GM23338 (cell line): Measurements from ENCODE around the gene SASH1. TPM values are rescaled to one million over a fixed set of nuclear protein-coding genes. Genes with fewer than 3 reads are reported as not detected.

ENCODE experiments used
- ATAC-seq: fragments of 200-7000 bp; cut with Tn5 transposase; 3 replicates; pipeline ENCODE4 v1.9.1; 2020
- DNase-seq: peaks from one replicate; pipeline ENCODE4 v3.0.0-alpha.2; 2015; ENCODE audit warnings: low spot score
- H2AFZ ChIP-seq: fragments of 200-600 bp; sonication (generic); 2 replicates; pipeline ENCODE4 v1.8.0; 2016; ENCODE audit warnings: antibody characterized with exemption, mild to moderate bottlenecking, moderate library complexity
- H3F3A ChIP-seq: fragments of 200-600 bp; sonication (generic); replicated peaks from 2 replicates; pipeline ENCODE4 v1.8.0; 2017; ENCODE audit warnings: antibody characterized with exemption, mixed run types, low read depth
- H3K27ac ChIP-seq: fragments of 200-600 bp; sonication (generic); 2 replicates; pipeline ENCODE4 v1.6.1; 2016; ENCODE audit warnings: low read depth
- H3K27me3 ChIP-seq: fragments of 200-600 bp; sonication (generic); 2 replicates; pipeline ENCODE4 v1.8.0; 2016; ENCODE audit warnings: mild to moderate bottlenecking, mixed run types, moderate library complexity; ENCODE audit not compliant: insufficient read depth
- H3K36me3 ChIP-seq: fragments of 200-600 bp; sonication (generic); 2 replicates; pipeline ENCODE4 v1.8.0; 2016; ENCODE audit warnings: mild to moderate bottlenecking; ENCODE audit not compliant: insufficient read depth
- H3K4me1 ChIP-seq: fragments of 200-600 bp; sonication (generic); 2 replicates; pipeline ENCODE4 v1.8.0; 2016; ENCODE audit warnings: mild to moderate bottlenecking, moderate library complexity; ENCODE audit not compliant: insufficient read depth
- H3K4me2 ChIP-seq: fragments of 200-600 bp; sonication (generic); 2 replicates; pipeline ENCODE4 v1.7.1; 2017; ENCODE audit warnings: mixed run types
- H3K4me3 ChIP-seq: fragments of 200-600 bp; sonication (generic); 2 replicates; pipeline ENCODE4 v1.6.1; 2016; ENCODE audit warnings: mixed run types
- H3K79me2 ChIP-seq: fragments of 200-600 bp; sonication (generic); replicated peaks from 2 replicates; pipeline ENCODE4 v1.8.0; 2017; ENCODE audit warnings: mild to moderate bottlenecking; ENCODE audit not compliant: insufficient read depth
- H3K9me2 ChIP-seq: fragments of 200-600 bp; sonication (generic); 2 replicates; pipeline ENCODE4 v1.8.0; 2017; ENCODE audit not compliant: insufficient read depth
- H4K20me1 ChIP-seq: fragments of 200-600 bp; sonication (generic); replicated peaks from 2 replicates; pipeline ENCODE4 v1.8.0; 2017; ENCODE audit warnings: mild to moderate bottlenecking; ENCODE audit not compliant: insufficient read depth
- H3K27ac Mint-ChIP-seq: 2 replicates; pipeline ENCODE4 v1.8.0; 2020; ENCODE audit warnings: inconsistent platforms, mild to moderate bottlenecking, moderate library complexity, mixed read lengths
- H3K27me3 Mint-ChIP-seq: 3 replicates; pipeline ENCODE4 v1.8.0; 2022; ENCODE audit warnings: low read depth, mild to moderate bottlenecking, moderate library complexity, mixed read lengths, inconsistent platforms; ENCODE audit not compliant: insufficient read depth, poor library complexity
- H3K36me3 Mint-ChIP-seq: 3 replicates; pipeline ENCODE4 v1.8.0; 2021; ENCODE audit warnings: low read depth, mild to moderate bottlenecking, inconsistent platforms, moderate library complexity, mixed read lengths
- H3K4me1 Mint-ChIP-seq: 3 replicates; pipeline ENCODE4 v1.8.0; 2020; ENCODE audit warnings: mild to moderate bottlenecking, inconsistent platforms, mixed read lengths
- H3K4me3 Mint-ChIP-seq: 3 replicates; pipeline ENCODE4 v1.8.0; 2021; ENCODE audit warnings: moderate library complexity, mild to moderate bottlenecking, inconsistent platforms, mixed read lengths
- H3K9me3 Mint-ChIP-seq: 3 replicates; pipeline ENCODE4 v1.8.0; 2020; ENCODE audit warnings: moderate library complexity, mild to moderate bottlenecking, inconsistent platforms, mixed read lengths
- CREB1 ChIP-seq: fragments of 250-450 bp; sonication (Bioruptor Pico); IDR thresholded peaks from 2 replicates; pipeline ENCODE4 v1.5.0; 2020; ENCODE audit warnings: low read depth, mild to moderate bottlenecking, moderate library complexity
- CTCF ChIP-seq, 2 experiments: fragments of 200-600 bp in 1 of 2; sonication (generic) in 1 of 2; conservative IDR thresholded peaks; 2 replicates each; pipeline versions ENCODE4 v1.5.1 to v1.6.1; 2016 to 2017; ENCODE audit warnings: antibody characterized with exemption in 2 of 2, low read depth in 2 of 2, mild to moderate bottlenecking in 2 of 2, moderate library complexity in 1 of 2
- ETS1 ChIP-seq: IDR thresholded peaks from 2 replicates; pipeline ENCODE4 v1.6.1; 2016; ENCODE audit warnings: antibody characterized with exemption
- EZH2 ChIP-seq: fragments of 200-600 bp; sonication (generic); IDR thresholded peaks from one replicate; pipeline ENCODE4 v1.8.0; 2017; ENCODE audit warnings: antibody characterized with exemption, mild to moderate bottlenecking, low read depth; ENCODE audit not compliant: unreplicated experiment
- EZH2phosphoT487 ChIP-seq: fragments of 200-600 bp; sonication (generic); IDR thresholded peaks from one replicate; pipeline ENCODE4 v1.8.1; 2018; ENCODE audit warnings: antibody characterized with exemption; ENCODE audit not compliant: unreplicated experiment
- NANOG ChIP-seq: IDR thresholded peaks from 2 replicates; pipeline ENCODE4 v1.6.1; 2016; ENCODE audit warnings: antibody characterized with exemption, borderline replicate concordance
- POLR2AphosphoS5 ChIP-seq: IDR thresholded peaks from 2 replicates; pipeline ENCODE4 v1.6.1; 2016; ENCODE audit warnings: antibody characterized with exemption, low read depth
- REST ChIP-seq: IDR thresholded peaks from one replicate; pipeline ENCODE4 v1.6.1; 2018; ENCODE audit warnings: antibody characterized with exemption; ENCODE audit not compliant: unreplicated experiment
- STAT1 ChIP-seq: IDR thresholded peaks from one replicate; pipeline ENCODE4 v1.6.1; 2016; ENCODE audit warnings: antibody characterized with exemption; ENCODE audit not compliant: unreplicated experiment
- ZNF114 ChIP-seq: fragments of 250-450 bp; sonication (Bioruptor Pico); IDR thresholded peaks from 2 replicates; pipeline ENCODE4 v1.5.0; 2020; ENCODE audit warnings: mild to moderate bottlenecking, moderate library complexity
- ZNF331 ChIP-seq: fragments of 250-450 bp; sonication (Bioruptor Pico); IDR thresholded peaks from 2 replicates; pipeline ENCODE4 v1.5.0; 2020; ENCODE audit warnings: low read depth, mild to moderate bottlenecking, moderate library complexity
- ZNF462 ChIP-seq: fragments of 250-450 bp; sonication (Bioruptor Pico); IDR thresholded peaks from 2 replicates; pipeline ENCODE4 v1.5.0; 2020; ENCODE audit warnings: mild to moderate bottlenecking, moderate library complexity
- polyA plus RNA-seq: library from polyadenylated mRNA; unstranded; fragments of >200 nt; fragmentation: Nextera tagmentation; extraction: Ambion mirVana; gene quantifications from 2 replicates; pipeline ENCODE4 v1.2.1, GENCODE V29; 2016
- total RNA-seq: library from RNA; depleted of rRNA; stranded (reverse); fragments of >200 nt; shearing (Covaris generic); gene quantifications from 2 replicates; pipeline ENCODE4 v1.2.3, GENCODE V29; 2014

Gene SASH1
- total and polyA plus RNA-seq, 2 experiments from 2014 or later: 8.2 to 30.2 TPM

GRCh38 chr6:148422085-148422484, 79.4 kb downstream of the SASH1 start:
- Mint-ChIP-seq H3K9me3 (no peaks in the 10 kb centered on the region), H3K36me3 (no peaks in the 10 kb centered on the region), H3K4me3 (no peak overlapping the region), H3K27ac (no peak overlapping the region), H3K27me3 (peaks cover 4% of the 10 kb centered on the region), H3K4me1 (peaks cover 4% of the 10 kb centered on the region)
- Histone ChIP-seq H3F3A (no peaks in the 10 kb centered on the region), H3K9me2 (no peaks in the 10 kb centered on the region), H3K79me2 (peaks cover 17% of the 10 kb centered on the region; the same call in 1 of the 2 replicates), H3K27me3 (no peaks in the 10 kb centered on the region), H3K4me3 (no peak overlapping the region), H3K27ac (no peak overlapping the region), H3K4me2 (no peak overlapping the region), H4K20me1 (0 out of 2 replicates have a peak, but pooled peaks cover 3% of the 10 kb centered on the region), H3K36me3 (no peaks in the 10 kb centered on the region), H3K4me1 (no peaks in the 10 kb centered on the region; the same call in 1 of the 2 replicates), H2AFZ (no peak overlapping the region)
- ATAC-seq: no peak
- no peak for DNase-seq
- no peak for TF ChIP-seq POLR2AphosphoS5
- TF ChIP-seq ZNF331 (CRISPR knock-in tag): no peak
- TF ChIP-seq EZH2phosphoT487: no peak
- no peak for TF ChIP-seq CREB1 (CRISPR knock-in tag)
- no peak for TF ChIP-seq EZH2
- TF ChIP-seq NANOG: no peak
- TF ChIP-seq ZNF114 (CRISPR knock-in tag): no peak
- no peak for TF ChIP-seq ETS1
- TF ChIP-seq ZNF462 (CRISPR knock-in tag): no peak
- no peak for TF ChIP-seq STAT1
- TF ChIP-seq CTCF (conservative IDR thresholded peaks at IDR 0.05; ENCODE audit: low read depth in 2 of 2): no peak
- TF ChIP-seq REST: no peak
